Tibial artery (tissue), 4 donors: ENCODE measurements around the gene C2CD2L.

Experiments used
- DNase-seq, 2 donors: peaks; one replicate each; pipeline ENCODE4 v3.0.0-alpha.2; 2019
- H3K27ac ChIP-seq, 2 donors: fragments of 200-600 bp; sonication (generic) in 1 of 2; 1 replicate in 1 of 2; 2 replicates in 1 of 2; pipeline ENCODE4 v1.5.1; 2018 to 2019; ENCODE audit warnings: mild to moderate bottlenecking in 1 of 2
- H3K27me3 ChIP-seq, 2 donors: fragments of 200-600 bp; sonication (generic) in 1 of 2; one replicate each; pipeline versions ENCODE4 v1.5.1 to v1.6.0; 2016 to 2019
- H3K36me3 ChIP-seq, 3 donors: fragments of 200-600 bp; sonication (generic) in 2 of 3; one replicate each; pipeline ENCODE4 v1.5.1; 2016 to 2019; ENCODE audit warnings: mild to moderate bottlenecking in 2 of 3
- H3K4me1 ChIP-seq, 4 donors: fragments of 200-600 bp; sonication (generic) in 2 of 4; 1 replicate in 3 of 4; 2 replicates in 1 of 4; pipeline ENCODE4 v1.5.1; 2016 to 2019
- H3K4me3 ChIP-seq, 2 donors: fragments of 200-600 bp; sonication (generic) in 1 of 2; 1 replicate in 1 of 2; 2 replicates in 1 of 2; pipeline ENCODE4 v1.5.1; 2018 to 2019; ENCODE audit warnings: mild to moderate bottlenecking in 2 of 2
- H3K9me3 ChIP-seq, 3 donors: fragments of 200-600 bp; sonication (generic) in 1 of 3; one replicate each; pipeline ENCODE4 v1.5.1; 2016 to 2019
- CTCF ChIP-seq, 2 experiments: fragments of 200-600 bp in 1 of 2; fragments of 450-650 bp in 1 of 2; IDR thresholded peaks; one replicate each; pipeline ENCODE4 v1.5.1; 2017 to 2019; ENCODE audit warnings: antibody characterized with exemption in 2 of 2, mild to moderate bottlenecking in 1 of 2, moderate library complexity in 1 of 2
- intact Hi-C: fragments of 100-400 bp; cut with DNase I; formaldehyde crosslinking; loops from one replicate; pipeline ENCODE4 v1.15.0; 2023; ENCODE audit warnings: low total_unique reads

C2CD2L gene

GRCh38 chr11:119095066-119095880, 11.9 kb upstream of the C2CD2L start:
- no peak for TF ChIP-seq CTCF (IDR thresholded peaks at IDR 0.05)
- intact Hi-C loops = no loop called here
- Histone ChIP-seq H3K27me3 (no peaks in the 10 kb centered on the region), H3K4me1 (peaks cover 2 to 29% (median 21%) of the 10 kb centered on the region in 4 donors), H3K36me3 (peaks cover 6 to 37% (median 22%) of the 10 kb centered on the region in 3 donors), H3K4me3 (peak overlapping the region; percentile 77 to 88), H3K27ac (peak overlapping the region; percentile 94 to 98), H3K9me3 (no peaks in the 10 kb centered on the region)
- DNase-seq = peak; percentile 99 to 100

- H3K4me1 ChIP-seq = peaks cover 9 to 33% (median 23%) of the 10 kb centered on the region in 4 donors
- H3K36me3 ChIP-seq = peaks cover 6 to 24% (median 22%) of the 10 kb centered on the region in 3 donors
- no peak for DNase-seq
- no peaks in the 10 kb centered on the region for H3K9me3 ChIP-seq
- no peak overlapping the region for H3K4me3 ChIP-seq
- no peak for TF ChIP-seq CTCF (IDR thresholded peaks at IDR 0.05)
- H3K27me3 ChIP-seq = no peaks in the 10 kb centered on the region
- intact Hi-C loops = loop anchor here (10.0 kb wide), 1 partner anchor 225 kb away; no protein-coding TSS in a partner anchor
- no peak overlapping the region for H3K27ac ChIP-seq
Observed at GRCh38 chr11:119099711-119100110, 7.4 kb upstream of the C2CD2L start.

GRCh38 chr11:119100246-119100970, 6.7 kb upstream of the C2CD2L start:
- no peak for DNase-seq
- Histone ChIP-seq H3K27me3 (no peaks in the 10 kb centered on the region), H3K27ac (peak overlapping the region in 1 of 2 donors; percentile 93), H3K4me3 (peak overlapping the region; percentile 63 to 93), H3K36me3 (peaks cover 6 to 24% (median 22%) of the 10 kb centered on the region in 3 donors), H3K4me1 (peaks cover 9 to 33% (median 23%) of the 10 kb centered on the region in 4 donors), H3K9me3 (no peaks in the 10 kb centered on the region)
- intact Hi-C loops = loop anchor here (10.0 kb wide), 1 partner anchor 224 kb away; no protein-coding TSS in a partner anchor
- no peak for TF ChIP-seq CTCF (IDR thresholded peaks at IDR 0.05)

GRCh38 chr11:119100994-119101758, 6.0 kb upstream of the C2CD2L start:
- peak overlapping the region; percentile 83 to 93 for H3K27ac ChIP-seq
- no peak for DNase-seq
- intact Hi-C loops = loop anchor here (10.0 kb wide), 1 partner anchor 224 kb away; no protein-coding TSS in a partner anchor
- TF ChIP-seq CTCF (IDR thresholded peaks at IDR 0.05) = no peak
- no peaks in the 10 kb centered on the region for H3K9me3 ChIP-seq
- H3K27me3 ChIP-seq = no peaks in the 10 kb centered on the region
- peaks cover 9 to 30% (median 20%) of the 10 kb centered on the region in 4 donors for H3K4me1 ChIP-seq
- H3K36me3 ChIP-seq = peaks cover 6 to 23% (median 21%) of the 10 kb centered on the region in 3 donors
- H3K4me3 ChIP-seq = peak overlapping the region; percentile 63 to 93
